Measurements from ENCODE around the gene PSMC4. TPM values are rescaled to one million over a fixed set of nuclear protein-coding genes. Genes with fewer than 3 reads are reported as not detected.
A peak's percentile ranks its signal among the peaks of the same experiment; 100 is the strongest.

PSMC4 gene
- polyA plus RNA-seq, 1 of the 3 experiments (the other 2 are of a cell fraction), result 173 TPM

- H3K27ac ChIP-seq (ENCODE audit: low read depth in 2 of 2, low read length in 1 of 2), result peak overlapping the region in 1 of 2 experiments; percentile 71; a peak in 2 of 4 replicates
- no peaks in the 10 kb centered on the region for H3K9me2 ChIP-seq
- no peaks in the 10 kb centered on the region for H3K9me3 ChIP-seq
- H3K4me3 ChIP-seq (ENCODE audit: low read depth in 2 of 2, low read length in 1 of 2), result no peak overlapping the region
- CTCF ChIA-PET, result no interaction called here
- POLR2A ChIA-PET, result no interaction called here
- peaks cover 17% of the 10 kb centered on the region for H3K79me2 ChIP-seq (ENCODE audit: insufficient read depth)
- 70% methylated on average over 4 of the region's 4 CpGs for WGBS (ENCODE audit: low lambda C conversion rate)
- H3F3A ChIP-seq (replicated peaks; ENCODE audit: insufficient read depth), result peaks cover 11% of the 10 kb centered on the region
- TF ChIP-seq MAX (IDR thresholded peaks at IDR 0.05; ENCODE audit: low read depth) (no peak), IRF3 (IDR thresholded peaks at IDR 0.05; ENCODE audit: low read depth, low read length) (no peak), GATA2 (CRISPR knock-in tag; IDR thresholded peaks at IDR 0.05) (no peak), MEF2A (IDR thresholded peaks at IDR 0.05; ENCODE audit: borderline replicate concordance, low read depth) (0 out of 2 replicates have a peak, but pooled peaks have one; percentile 6), EP300 (IDR thresholded peaks at IDR 0.05; ENCODE audit: borderline replicate concordance in 1 of 2, low read depth in 1 of 2, low read length in 1 of 2) (no peak)
- no peak overlapping the region for H2AFZ ChIP-seq (ENCODE audit: low read depth)
- H3K36me3 ChIP-seq (replicated peaks in 1 of 2; ENCODE audit: control insufficient read depth in 1 of 2, insufficient read depth in 2 of 2, low read length in 1 of 2), result peaks cover 3 to 5% of the 10 kb centered on the region in 2 experiments
- H3K27me3 ChIP-seq (ENCODE audit: insufficient read depth), result no peaks in the 10 kb centered on the region
- DNase-seq, result no peak
- peaks cover 0 to 10% of the 10 kb centered on the region in 2 experiments; a peak in 2 of 4 replicates for H3K4me1 ChIP-seq (ENCODE audit: control insufficient read depth in 1 of 2, insufficient read depth in 2 of 2, low read depth in 1 of 2, low read length in 1 of 2)
- peak overlapping the region; percentile 26; the same call in 1 of the 2 replicates for H3K9ac ChIP-seq
- H3K4me2 ChIP-seq, result no peak overlapping the region
- no peaks in the 10 kb centered on the region for H4K20me1 ChIP-seq (ENCODE audit: insufficient read depth)
These were observed 27.5 kb downstream of the PSMC4 start for GRCh38 chr19:39998501-39998900.

- Histone ChIP-seq H3K27me3 (ENCODE audit: insufficient read depth) (no peaks in the 10 kb centered on the region), H3K4me3 (ENCODE audit: low read depth in 2 of 2, low read length in 1 of 2) (no peak overlapping the region), H3K27ac (ENCODE audit: low read depth in 2 of 2, low read length in 1 of 2) (peak overlapping the region in 1 of 2 experiments; percentile 54; a peak in 2 of 4 replicates), H3K9me2 (no peaks in the 10 kb centered on the region), H3K9ac (no peak overlapping the region), H3K4me1 (ENCODE audit: control insufficient read depth in 1 of 2, insufficient read depth in 2 of 2, low read depth in 1 of 2, low read length in 1 of 2) (no peaks in the 10 kb centered on the region), H3K9me3 (no peaks in the 10 kb centered on the region), H3F3A (replicated peaks; ENCODE audit: insufficient read depth) (peaks cover 6% of the 10 kb centered on the region), H4K20me1 (ENCODE audit: insufficient read depth) (no peaks in the 10 kb centered on the region), H2AFZ (ENCODE audit: low read depth) (no peak overlapping the region), H3K4me2 (no peak overlapping the region), H3K36me3 (replicated peaks in 1 of 2; ENCODE audit: control insufficient read depth in 1 of 2, insufficient read depth in 2 of 2, low read length in 1 of 2) (peaks cover 23 to 25% of the 10 kb centered on the region in 2 experiments), H3K79me2 (ENCODE audit: insufficient read depth) (no peaks in the 10 kb centered on the region)
- TF ChIP-seq RFX5 (IDR thresholded peaks at IDR 0.05; ENCODE audit: low read length), result no peak
- 90% methylated on average over 4 of the region's 4 CpGs for WGBS (ENCODE audit: low lambda C conversion rate)
- ChIA-PET CTCF (no interaction called here), POLR2A (no interaction called here)
- DNase-seq, result no peak
These were observed 34.8 kb downstream of the PSMC4 start for GRCh38 chr19:40005691-40006272.

GRCh38 chr19:40006273-40006691, 35.3 kb downstream of the PSMC4 start:
- H2AFZ ChIP-seq (ENCODE audit: low read depth), result no peak overlapping the region
- no peak overlapping the region for H3K4me2 ChIP-seq
- 30% methylated on average over 1 of the region's 1 CpG for WGBS (ENCODE audit: low lambda C conversion rate)
- H3K79me2 ChIP-seq (ENCODE audit: insufficient read depth), result no peaks in the 10 kb centered on the region
- no peaks in the 10 kb centered on the region for H3K9me2 ChIP-seq
- DNase-seq, result no peak
- peak overlapping the region in 1 of 2 experiments; percentile 54; a peak in 2 of 4 replicates for H3K27ac ChIP-seq (ENCODE audit: low read depth in 2 of 2, low read length in 1 of 2)
- no peaks in the 10 kb centered on the region for H3K4me1 ChIP-seq (ENCODE audit: control insufficient read depth in 1 of 2, insufficient read depth in 2 of 2, low read depth in 1 of 2, low read length in 1 of 2)
- TF ChIP-seq NFIC (IDR thresholded peaks at IDR 0.05; ENCODE audit: borderline replicate concordance) (peak; percentile 61; the same call in 1 of the 2 replicates), FOXM1 (IDR thresholded peaks at IDR 0.05; ENCODE audit: low read depth) (no peak), JUND (IDR thresholded peaks at IDR 0.05) (no peak), FOSL2 (IDR thresholded peaks at IDR 0.05; ENCODE audit: borderline replicate concordance, low read depth) (peak; percentile 24; the same call in 1 of the 2 replicates), TCF12 (IDR thresholded peaks at IDR 0.05) (peak; percentile 38; the same call in 1 of the 2 replicates)
- POLR2A ChIA-PET, result no interaction called here
- CTCF ChIA-PET, result no interaction called here
- H3K36me3 ChIP-seq (replicated peaks in 1 of 2; ENCODE audit: control insufficient read depth in 1 of 2, insufficient read depth in 2 of 2, low read length in 1 of 2), result peaks cover 23 to 25% of the 10 kb centered on the region in 2 experiments
- H3K27me3 ChIP-seq (ENCODE audit: insufficient read depth), result no peaks in the 10 kb centered on the region
- peaks cover 6% of the 10 kb centered on the region for H3F3A ChIP-seq (replicated peaks; ENCODE audit: insufficient read depth)
- H3K9me3 ChIP-seq, result no peaks in the 10 kb centered on the region
- no peak overlapping the region for H3K4me3 ChIP-seq (ENCODE audit: low read depth in 2 of 2, low read length in 1 of 2)
- no peaks in the 10 kb centered on the region for H4K20me1 ChIP-seq (ENCODE audit: insufficient read depth)
- H3K9ac ChIP-seq, result no peak overlapping the region
